Measurements from ENCODE around the gene IL34.

Gene IL34

GRCh38 chr16:70611224-70611598 is 35.1 kb upstream of the IL34 start:
- Histone ChIP-seq H3K27me3 (ENCODE audit: insufficient read depth, poor library complexity, severe bottlenecking) (no peaks in the 10 kb centered on the region), H3K4me3 (replicated peaks; ENCODE audit: insufficient read depth, low read length) (no peak overlapping the region), H3K27ac (replicated peaks) (no peak overlapping the region)
- TF ChIP-seq, protein P1, sequence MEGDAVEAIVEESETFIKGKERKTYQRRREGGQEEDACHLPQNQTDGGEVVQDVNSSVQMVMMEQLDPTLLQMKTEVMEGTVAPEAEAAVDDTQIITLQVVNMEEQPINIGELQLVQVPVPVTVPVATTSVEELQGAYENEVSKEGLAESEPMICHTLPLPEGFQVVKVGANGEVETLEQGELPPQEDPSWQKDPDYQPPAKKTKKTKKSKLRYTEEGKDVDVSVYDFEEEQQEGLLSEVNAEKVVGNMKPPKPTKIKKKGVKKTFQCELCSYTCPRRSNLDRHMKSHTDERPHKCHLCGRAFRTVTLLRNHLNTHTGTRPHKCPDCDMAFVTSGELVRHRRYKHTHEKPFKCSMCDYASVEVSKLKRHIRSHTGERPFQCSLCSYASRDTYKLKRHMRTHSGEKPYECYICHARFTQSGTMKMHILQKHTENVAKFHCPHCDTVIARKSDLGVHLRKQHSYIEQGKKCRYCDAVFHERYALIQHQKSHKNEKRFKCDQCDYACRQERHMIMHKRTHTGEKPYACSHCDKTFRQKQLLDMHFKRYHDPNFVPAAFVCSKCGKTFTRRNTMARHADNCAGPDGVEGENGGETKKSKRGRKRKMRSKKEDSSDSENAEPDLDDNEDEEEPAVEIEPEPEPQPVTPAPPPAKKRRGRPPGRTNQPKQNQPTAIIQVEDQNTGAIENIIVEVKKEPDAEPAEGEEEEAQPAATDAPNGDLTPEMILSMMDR (IDR thresholded peaks at IDR 0.05; ENCODE audit: insufficient read depth, low read length): no peak
- TF ChIP-seq POLR2AphosphoS5 (IDR thresholded peaks at IDR 0.05; ENCODE audit: low read depth): no peak
- no peak for TF ChIP-seq GABPA (IDR thresholded peaks at IDR 0.05; ENCODE audit: low read depth)
- no peak for TF ChIP-seq SPI1 (IDR thresholded peaks at IDR 0.05; ENCODE audit: borderline replicate concordance, low read depth)
- no peak for TF ChIP-seq REST (IDR thresholded peaks at IDR 0.05; ENCODE audit: insufficient replicate concordance, low read depth)
- no peak for DNase-seq (ENCODE audit: low read depth in 1 of 2, low spot score in 1 of 2)

- H3K27ac ChIP-seq (replicated peaks): no peak overlapping the region
- TF ChIP-seq SPI1 (IDR thresholded peaks at IDR 0.05; ENCODE audit: borderline replicate concordance, low read depth): no peak
- DNase-seq (ENCODE audit: low read depth in 1 of 2, low spot score in 1 of 2): no peak
- H3K4me3 ChIP-seq (replicated peaks; ENCODE audit: insufficient read depth, low read length): no peak overlapping the region
- H3K27me3 ChIP-seq (ENCODE audit: insufficient read depth, poor library complexity, severe bottlenecking): no peaks in the 10 kb centered on the region
Measured at GRCh38 chr16:70611785-70612303, 34.5 kb upstream of the IL34 start.

DNA sequence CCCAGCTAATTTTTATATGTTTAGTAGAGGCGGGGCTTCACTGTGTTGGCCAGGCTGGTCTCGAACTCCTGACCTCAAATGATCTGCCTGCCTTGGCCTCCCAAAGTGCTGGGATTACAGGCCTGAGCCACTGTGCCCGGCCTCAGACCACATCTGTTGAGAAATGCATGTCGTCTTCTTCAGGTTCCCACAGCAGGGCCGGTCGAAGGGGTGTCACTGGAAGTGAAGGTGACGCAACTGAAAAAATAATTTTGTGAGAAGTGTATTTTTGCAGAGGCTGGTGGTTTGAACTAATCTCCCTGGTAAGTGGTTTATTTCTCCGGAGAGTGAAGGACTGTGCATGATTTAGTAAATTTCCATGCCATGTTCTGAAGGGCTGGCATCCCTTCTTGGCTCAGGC is 33.4 kb upstream of the IL34 start:
- Histone ChIP-seq H3K27me3 (ENCODE audit: insufficient read depth, poor library complexity, severe bottlenecking) (no peaks in the 10 kb centered on the region), H3K4me3 (replicated peaks; ENCODE audit: insufficient read depth, low read length) (no peak overlapping the region), H3K27ac (replicated peaks) (no peak overlapping the region)
- TF ChIP-seq REST (IDR thresholded peaks at IDR 0.05; ENCODE audit: insufficient replicate concordance, low read depth): no peak
- DNase-seq (ENCODE audit: low read depth in 1 of 2, low spot score in 1 of 2): peak; percentile 42 to 77

DNA sequence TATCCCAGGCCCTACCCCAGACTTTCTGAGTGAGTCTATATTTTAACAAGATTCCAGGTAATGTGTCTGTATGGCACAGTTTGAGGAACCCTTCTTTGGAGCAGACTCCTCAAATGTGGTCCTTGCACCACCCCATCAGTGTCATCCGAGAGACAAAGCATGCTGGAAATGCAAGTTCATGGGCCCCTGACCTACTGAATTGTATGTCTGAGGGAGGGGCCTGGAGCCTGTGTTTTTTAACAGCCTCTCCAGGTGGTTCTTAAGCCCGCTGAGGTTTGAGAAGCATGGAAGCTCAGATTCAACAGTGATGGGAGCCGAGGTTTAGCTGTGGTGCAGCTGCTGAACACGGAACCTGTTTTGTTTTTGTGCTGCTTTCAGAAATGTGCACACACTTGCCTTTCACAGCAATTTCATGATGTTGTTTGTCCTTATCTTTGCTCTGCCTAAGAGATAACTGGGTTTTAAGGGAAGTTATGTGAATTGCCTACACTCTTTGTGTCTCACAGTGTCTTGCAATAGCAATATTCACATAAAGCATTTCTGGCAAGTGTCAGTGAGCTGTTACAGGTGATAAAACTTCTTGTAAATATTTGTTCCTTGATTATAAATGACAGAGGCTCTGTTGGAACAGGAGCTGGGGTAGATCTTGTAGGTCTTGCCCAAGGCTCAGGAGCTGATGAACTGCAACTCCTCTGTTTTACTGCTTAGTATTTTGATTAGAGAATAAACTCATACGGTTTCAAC is 32.0 kb upstream of the IL34 start:
- Histone ChIP-seq H3K27ac (replicated peaks) (no peak overlapping the region), H3K27me3 (ENCODE audit: insufficient read depth, poor library complexity, severe bottlenecking) (no peaks in the 10 kb centered on the region), H3K4me3 (replicated peaks; ENCODE audit: insufficient read depth, low read length) (no peak overlapping the region)
- DNase-seq (ENCODE audit: low read depth in 1 of 2, low spot score in 1 of 2): no peak
- TF ChIP-seq SPI1 (IDR thresholded peaks at IDR 0.05; ENCODE audit: borderline replicate concordance, low read depth) (no peak), REST (IDR thresholded peaks at IDR 0.05; ENCODE audit: insufficient replicate concordance, low read depth) (no peak), GABPA (IDR thresholded peaks at IDR 0.05; ENCODE audit: low read depth) (no peak), POLR2AphosphoS5 (IDR thresholded peaks at IDR 0.05; ENCODE audit: low read depth) (no peak)
- TF ChIP-seq, protein P1 (IDR thresholded peaks at IDR 0.05; ENCODE audit: insufficient read depth, low read length): no peak

Measured in HL-60 (cell line).